ENCODE measurements around the gene B3GALT4. TPM values are rescaled to one million over a fixed set of nuclear protein-coding genes. Genes with fewer than 3 reads are reported as not detected.
A peak's percentile ranks its signal among the peaks of the same experiment; 100 is the strongest.

B3GALT4 gene
- total RNA-seq, 2 experiments from 2014 or later: 11.1 to 12.7 TPM

GRCh38 chr6:33289784-33290315 is 12.9 kb downstream of the B3GALT4 start:
- no peak for TF ChIP-seq CTCF (IDR thresholded peaks at IDR 0.05)
- peak overlapping the region; percentile 80 for H3K4me3 ChIP-seq (ENCODE audit: low read length)
- no peak for DNase-seq
- peaks cover 67% of the 10 kb centered on the region for H3K36me3 ChIP-seq (ENCODE audit: insufficient read depth, low read length)
- peak overlapping the region; percentile 97 for H3K4me3 Mint-ChIP-seq
- peaks cover 75% of the 10 kb centered on the region for H3K36me3 Mint-ChIP-seq (ENCODE audit: low read depth)
- H3K4me1 ChIP-seq (ENCODE audit: insufficient read depth, low read length): peaks cover 39% of the 10 kb centered on the region
- no peaks in the 10 kb centered on the region for H3K27me3 Mint-ChIP-seq
- peaks cover 45% of the 10 kb centered on the region for H3K4me1 Mint-ChIP-seq (ENCODE audit: low read depth)
- H3K27me3 ChIP-seq (ENCODE audit: control insufficient read depth in 1 of 2, insufficient read depth in 2 of 2, low read length in 2 of 2): no peaks in the 10 kb centered on the region
- peak overlapping the region; percentile 83 for H3K27ac Mint-ChIP-seq
- peak overlapping the region; percentile 71 to 83 for H3K27ac ChIP-seq (ENCODE audit: low read depth in 1 of 2, low read length in 2 of 2)
- intact Hi-C loops (cut with DNase I, micrococcal nuclease): loop anchor here (1.0 to 10.0 kb wide), 5 partner anchors 8 to 1425 kb away; partner anchors contain the start of genes VPS52 (in 2 of the 2), B3GALT4 (in 1 of the 2), NEU1 (in 1 of the 2) and RGL2 (in 1 of the 2)
- no peak for ATAC-seq (ENCODE audit: poor library complexity)
- H3K9me3 ChIP-seq (ENCODE audit: control insufficient read depth in 1 of 2, insufficient read depth in 1 of 2, low read length in 2 of 2): no peaks in the 10 kb centered on the region
- POLR2A ChIA-PET: interaction anchor here (0.9 to 5.0 kb wide), 16 partner anchors 9 to 318 kb away, joined by 3 to 105 read pairs (median 10); partner anchors contain the start of genes B3GALT4, CUTA, RGL2 and RPS18
- H3K9me3 Mint-ChIP-seq: no peaks in the 10 kb centered on the region
- CTCF ChIA-PET: interaction anchor here (1.9 to 2.1 kb wide), 2 partner anchors 13 to 19 kb away, joined by 8 to 14 read pairs; partner anchors contain the start of genes B3GALT4, RPS18 and VPS52

GRCh38 chr6:33290459-33290858 is 13.5 kb downstream of the B3GALT4 start:
- Mint-ChIP-seq H3K27me3 (no peaks in the 10 kb centered on the region), H3K36me3 (ENCODE audit: low read depth) (peaks cover 81% of the 10 kb centered on the region), H3K4me3 (peak overlapping the region; percentile 86), H3K27ac (peak overlapping the region; percentile 83), H3K4me1 (ENCODE audit: low read depth) (peaks cover 45% of the 10 kb centered on the region), H3K9me3 (no peaks in the 10 kb centered on the region)
- CTCF ChIA-PET: interaction anchor here (2.1 kb wide), 1 partner anchor 19 kb away, joined by 8 read pairs; the partner anchor contains the start of genes RPS18 and VPS52
- intact Hi-C loops (cut with DNase I, micrococcal nuclease): loop anchor here in 1 of 2 experiments (10.0 kb wide), 1 partner anchor 1426 kb away; the partner anchor contains the start of gene NEU1
- no peak for TF ChIP-seq CTCF (IDR thresholded peaks at IDR 0.05)
- H3K36me3 ChIP-seq (ENCODE audit: insufficient read depth, low read length): peaks cover 67% of the 10 kb centered on the region
- H3K27ac ChIP-seq (ENCODE audit: low read depth in 1 of 2, low read length in 2 of 2): no peak overlapping the region
- H3K4me3 ChIP-seq (ENCODE audit: low read length): peak overlapping the region; percentile 80
- ATAC-seq (ENCODE audit: poor library complexity) (no peak), DNase-seq (no peak)
- H3K4me1 ChIP-seq (ENCODE audit: insufficient read depth, low read length): peaks cover 39% of the 10 kb centered on the region
- POLR2A ChIA-PET: interaction anchor here (1.0 to 5.0 kb wide), 8 partner anchors 8 to 164 kb away, joined by 3 to 105 read pairs (median 13); partner anchors contain the start of genes CUTA, RGL2, RPS18 and TAPBP
- no peaks in the 10 kb centered on the region for H3K9me3 ChIP-seq (ENCODE audit: control insufficient read depth in 1 of 2, insufficient read depth in 1 of 2, low read length in 2 of 2)
- no peaks in the 10 kb centered on the region for H3K27me3 ChIP-seq (ENCODE audit: control insufficient read depth in 1 of 2, insufficient read depth in 2 of 2, low read length in 2 of 2)

GRCh38 chr6:33292996-33293682 is 16.2 kb downstream of the B3GALT4 start:
- no peak overlapping the region for H3K27ac ChIP-seq (ENCODE audit: low read depth in 1 of 2, low read length in 2 of 2)
- no peaks in the 10 kb centered on the region for H3K9me3 ChIP-seq (ENCODE audit: control insufficient read depth in 1 of 2, insufficient read depth in 1 of 2, low read length in 2 of 2)
- Mint-ChIP-seq H3K4me1 (ENCODE audit: low read depth) (peaks cover 38% of the 10 kb centered on the region), H3K27me3 (no peaks in the 10 kb centered on the region), H3K36me3 (ENCODE audit: low read depth) (peaks cover 77% of the 10 kb centered on the region), H3K27ac (peak overlapping the region; percentile 46), H3K4me3 (peak overlapping the region; percentile 43), H3K9me3 (no peaks in the 10 kb centered on the region)
- ChIA-PET CTCF (no interaction called here), POLR2A (interaction anchor here (1.5 kb wide), 1 partner anchor 22 kb away, joined by 5 read pairs; the partner anchor contains the start of genes RPS18 and VPS52)
- no peak for ATAC-seq (ENCODE audit: poor library complexity)
- H3K27me3 ChIP-seq (ENCODE audit: control insufficient read depth in 1 of 2, insufficient read depth in 2 of 2, low read length in 2 of 2): no peaks in the 10 kb centered on the region
- no peak for DNase-seq
- H3K4me3 ChIP-seq (ENCODE audit: low read length): no peak overlapping the region
- intact Hi-C loops (cut with DNase I, micrococcal nuclease): loop anchor here in 1 of 2 experiments (10.0 kb wide), 1 partner anchor 1428 kb away; the partner anchor contains the start of gene NEU1
- no peak for TF ChIP-seq CTCF (IDR thresholded peaks at IDR 0.05)
- H3K36me3 ChIP-seq (ENCODE audit: insufficient read depth, low read length): peaks cover 66% of the 10 kb centered on the region
- peaks cover 44% of the 10 kb centered on the region for H3K4me1 ChIP-seq (ENCODE audit: insufficient read depth, low read length)

All from CD4-positive, alpha-beta T cell (primary cell).